Breast epithelium (tissue), 3 donors: ENCODE measurements around the gene LGALS9B.
"Not testable (repeated sequence)": the region's sequence is repeated elsewhere in the genome, so short reads cannot be mapped to it uniquely, and the experiment has no call there.

Experiments used
- CTCF ChIP-seq, 3 donors: fragments of 450-650 bp; IDR thresholded peaks; one replicate each; pipeline ENCODE4 v1.5.1; 2016 to 2017; ENCODE audit warnings: antibody characterized with exemption in 3 of 3, mild to moderate bottlenecking in 3 of 3, moderate library complexity in 3 of 3
- POLR2A ChIP-seq: fragments of 450-650 bp; IDR thresholded peaks from one replicate; pipeline ENCODE4 v1.6.1; 2016; ENCODE audit warnings: antibody characterized with exemption, mild to moderate bottlenecking, moderate library complexity
- POLR2AphosphoS5 ChIP-seq, 3 donors: sonication (generic); formaldehyde crosslinking; IDR thresholded peaks; one replicate each; pipeline ENCODE4 v1.6.1; 2017; ENCODE audit warnings: antibody characterized with exemption in 3 of 3

GRCh38 chr17:20447534-20448321, 19.6 kb downstream of the LGALS9B start:
- TF ChIP-seq POLR2A; CTCF (IDR thresholded peaks at IDR 0.05); POLR2AphosphoS5 (IDR thresholded peaks at IDR 0.05): not testable (repeated sequence)
